ENCODE data around the gene UQCRC1.

UQCRC1 gene

GRCh38 chr3:48571938-48572337 is 37.5 kb downstream of the UQCRC1 start:
- H3K4ac ChIP-seq (ENCODE audit: low read depth in 1 of 2, low read length in 2 of 2) = no peak overlapping the region
- no peak overlapping the region for H3K27ac ChIP-seq (ENCODE audit: low read length, poor library complexity, severe bottlenecking)
- H3K27me3 ChIP-seq (ENCODE audit: control insufficient read depth in 1 of 2, insufficient read depth in 1 of 2, low read length in 2 of 2) = no peaks in the 10 kb centered on the region
- H3K18ac ChIP-seq (ENCODE audit: low read depth in 1 of 2, low read length in 2 of 2) = no peak overlapping the region
- no peak for DNase-seq
- no peak overlapping the region for H4K91ac ChIP-seq (ENCODE audit: low read length)
- H2BK12ac ChIP-seq (ENCODE audit: low read length in 2 of 2) = no peak overlapping the region
- no peak overlapping the region for H2AFZ ChIP-seq (ENCODE audit: low read depth, low read length)
- H3K36me3 ChIP-seq (ENCODE audit: control insufficient read depth in 1 of 2, insufficient read depth in 2 of 2, low read depth in 1 of 2, low read length in 2 of 2) = peaks cover 1 to 100% of the 10 kb centered on the region in 2 experiments
- H3K9me3 ChIP-seq (ENCODE audit: control insufficient read depth, low read length) = no peaks in the 10 kb centered on the region
- WGBS = 92% methylated on average over 12 of the region's 12 CpGs
- H4K8ac ChIP-seq (ENCODE audit: low read length) = no peak overlapping the region
- H2AK5ac ChIP-seq (ENCODE audit: low read length, severe bottlenecking) = no peak overlapping the region
- no peak overlapping the region for H3K4me2 ChIP-seq (ENCODE audit: low read length, poor library complexity, severe bottlenecking)
- no peak overlapping the region for H2BK5ac ChIP-seq (ENCODE audit: low read depth, low read length, poor library complexity, severe bottlenecking)
- no peak overlapping the region for H3K23ac ChIP-seq (ENCODE audit: low read length in 2 of 2)
- no peak overlapping the region for H3K14ac ChIP-seq (ENCODE audit: low read length in 2 of 2)
- H3K9ac ChIP-seq (ENCODE audit: low read length) = no peak overlapping the region
- H2BK15ac ChIP-seq (ENCODE audit: low read depth, poor library complexity, severe bottlenecking) = no peak overlapping the region
- H3K79me1 ChIP-seq (replicated peaks; ENCODE audit: low read length, poor library complexity, severe bottlenecking) = peaks cover 46% of the 10 kb centered on the region
- H2BK120ac ChIP-seq (ENCODE audit: low read depth, low read length) = no peak overlapping the region
- peaks cover 30% of the 10 kb centered on the region for H3K4me1 ChIP-seq (ENCODE audit: control insufficient read depth, insufficient read depth, low read depth, low read length)
- H3K4me3 ChIP-seq (ENCODE audit: insufficient read depth in 1 of 2, low read depth in 1 of 2, low read length in 2 of 2) = no peak overlapping the region

- Histone ChIP-seq H3K9ac (ENCODE audit: low read length) (no peak overlapping the region), H2BK120ac (ENCODE audit: low read depth, low read length) (no peak overlapping the region), H2AK5ac (ENCODE audit: low read length, severe bottlenecking) (no peak overlapping the region), H2AFZ (ENCODE audit: low read depth, low read length) (no peak overlapping the region), H2BK12ac (ENCODE audit: low read length in 2 of 2) (peak overlapping the region in 1 of 2 experiments; percentile 12), H2BK5ac (ENCODE audit: low read depth, low read length, poor library complexity, severe bottlenecking) (no peak overlapping the region), H3K27ac (ENCODE audit: low read length, poor library complexity, severe bottlenecking) (no peak overlapping the region), H3K79me1 (replicated peaks; ENCODE audit: low read length, poor library complexity, severe bottlenecking) (peaks cover 36% of the 10 kb centered on the region), H4K91ac (ENCODE audit: low read length) (peak overlapping the region; percentile 20), H3K4me3 (ENCODE audit: insufficient read depth in 1 of 2, low read depth in 1 of 2, low read length in 2 of 2) (no peak overlapping the region), H3K9me3 (ENCODE audit: control insufficient read depth, low read length) (no peaks in the 10 kb centered on the region), H4K8ac (ENCODE audit: low read length) (no peak overlapping the region), H3K27me3 (ENCODE audit: control insufficient read depth in 1 of 2, insufficient read depth in 1 of 2, low read length in 2 of 2) (no peaks in the 10 kb centered on the region), H3K36me3 (ENCODE audit: control insufficient read depth in 1 of 2, insufficient read depth in 2 of 2, low read depth in 1 of 2, low read length in 2 of 2) (peaks cover 0 to 98% of the 10 kb centered on the region in 2 experiments), H3K18ac (ENCODE audit: low read depth in 1 of 2, low read length in 2 of 2) (no peak overlapping the region), H2BK15ac (ENCODE audit: low read depth, poor library complexity, severe bottlenecking) (no peak overlapping the region), H3K23ac (ENCODE audit: low read length in 2 of 2) (no peak overlapping the region), H3K4me1 (ENCODE audit: control insufficient read depth, insufficient read depth, low read depth, low read length) (peaks cover 45% of the 10 kb centered on the region), H3K14ac (ENCODE audit: low read length in 2 of 2) (no peak overlapping the region), H3K4me2 (ENCODE audit: low read length, poor library complexity, severe bottlenecking) (no peak overlapping the region), H3K4ac (ENCODE audit: low read depth in 1 of 2, low read length in 2 of 2) (no peak overlapping the region)
- 94% methylated on average over 16 of the region's 18 CpGs for WGBS
- no peak for DNase-seq
These were observed 39.5 kb downstream of the UQCRC1 start for GRCh38 chr3:48569808-48570450.

- H3K79me1 ChIP-seq (replicated peaks; ENCODE audit: low read length, poor library complexity, severe bottlenecking) = peaks cover 33% of the 10 kb centered on the region
- no peak overlapping the region for H4K8ac ChIP-seq (ENCODE audit: low read length)
- DNase-seq = no peak
- H3K27ac ChIP-seq (ENCODE audit: low read length, poor library complexity, severe bottlenecking) = no peak overlapping the region
- no peak overlapping the region for H2BK5ac ChIP-seq (ENCODE audit: low read depth, low read length, poor library complexity, severe bottlenecking)
- no peak overlapping the region for H3K23ac ChIP-seq (ENCODE audit: low read length in 2 of 2)
- WGBS = 98% methylated on average over 10 of the region's 10 CpGs
- no peaks in the 10 kb centered on the region for H3K27me3 ChIP-seq (ENCODE audit: control insufficient read depth in 1 of 2, insufficient read depth in 1 of 2, low read length in 2 of 2)
- no peak overlapping the region for H2AFZ ChIP-seq (ENCODE audit: low read depth, low read length)
- no peak overlapping the region for H3K9ac ChIP-seq (ENCODE audit: low read length)
- H3K4me2 ChIP-seq (ENCODE audit: low read length, poor library complexity, severe bottlenecking) = no peak overlapping the region
- no peak overlapping the region for H2BK120ac ChIP-seq (ENCODE audit: low read depth, low read length)
- no peak overlapping the region for H3K18ac ChIP-seq (ENCODE audit: low read depth in 1 of 2, low read length in 2 of 2)
- no peak overlapping the region for H3K4ac ChIP-seq (ENCODE audit: low read depth in 1 of 2, low read length in 2 of 2)
- no peaks in the 10 kb centered on the region for H3K9me3 ChIP-seq (ENCODE audit: control insufficient read depth, low read length)
- no peak overlapping the region for H2BK12ac ChIP-seq (ENCODE audit: low read length in 2 of 2)
- H3K4me1 ChIP-seq (ENCODE audit: control insufficient read depth, insufficient read depth, low read depth, low read length) = peaks cover 49% of the 10 kb centered on the region
- H4K91ac ChIP-seq (ENCODE audit: low read length) = no peak overlapping the region
- no peak overlapping the region for H2BK15ac ChIP-seq (ENCODE audit: low read depth, poor library complexity, severe bottlenecking)
- H3K36me3 ChIP-seq (ENCODE audit: control insufficient read depth in 1 of 2, insufficient read depth in 2 of 2, low read depth in 1 of 2, low read length in 2 of 2) = peaks cover 0 to 98% of the 10 kb centered on the region in 2 experiments
- no peak overlapping the region for H3K4me3 ChIP-seq (ENCODE audit: insufficient read depth in 1 of 2, low read depth in 1 of 2, low read length in 2 of 2)
- H2AK5ac ChIP-seq (ENCODE audit: low read length, severe bottlenecking) = peak overlapping the region; percentile 30
- H3K14ac ChIP-seq (ENCODE audit: low read length in 2 of 2) = no peak overlapping the region
These were observed 40.0 kb downstream of the UQCRC1 start for GRCh38 chr3:48569400-48569799.

DNA sequence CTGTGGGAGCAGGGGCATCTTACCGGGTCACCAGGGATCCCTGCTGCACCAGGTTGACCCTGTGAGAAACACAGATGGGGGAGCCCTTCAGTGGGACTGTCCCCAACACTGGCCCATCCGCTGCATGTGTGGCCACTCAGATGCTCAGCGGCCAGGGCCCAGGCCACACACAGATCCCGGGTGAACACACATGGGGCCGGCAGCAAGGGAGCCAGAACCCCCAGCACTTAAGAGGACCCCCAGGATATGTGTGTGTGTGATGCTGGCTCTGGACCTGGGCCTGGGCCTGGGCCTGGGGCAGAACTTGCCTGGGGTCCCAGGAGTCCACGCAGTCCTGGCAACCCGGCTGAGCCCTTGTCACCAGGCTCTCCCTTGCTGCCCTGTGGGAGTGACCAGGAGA is 41.0 kb downstream of the UQCRC1 start:
- Histone ChIP-seq H2AK5ac (ENCODE audit: low read length, severe bottlenecking) (no peak overlapping the region), H3K9ac (ENCODE audit: low read length) (no peak overlapping the region), H3K4me2 (ENCODE audit: low read length, poor library complexity, severe bottlenecking) (no peak overlapping the region), H3K36me3 (ENCODE audit: control insufficient read depth in 1 of 2, insufficient read depth in 2 of 2, low read depth in 1 of 2, low read length in 2 of 2) (peaks cover 0 to 91% of the 10 kb centered on the region in 2 experiments), H3K4me3 (ENCODE audit: insufficient read depth in 1 of 2, low read depth in 1 of 2, low read length in 2 of 2) (no peak overlapping the region), H3K27ac (ENCODE audit: low read length, poor library complexity, severe bottlenecking) (no peak overlapping the region), H3K4me1 (ENCODE audit: control insufficient read depth, insufficient read depth, low read depth, low read length) (peaks cover 52% of the 10 kb centered on the region), H3K27me3 (ENCODE audit: control insufficient read depth in 1 of 2, insufficient read depth in 1 of 2, low read length in 2 of 2) (no peaks in the 10 kb centered on the region), H4K91ac (ENCODE audit: low read length) (peak overlapping the region; percentile 21), H2BK15ac (ENCODE audit: low read depth, poor library complexity, severe bottlenecking) (no peak overlapping the region), H4K8ac (ENCODE audit: low read length) (no peak overlapping the region), H2BK120ac (ENCODE audit: low read depth, low read length) (no peak overlapping the region), H3K23ac (ENCODE audit: low read length in 2 of 2) (no peak overlapping the region), H2BK5ac (ENCODE audit: low read depth, low read length, poor library complexity, severe bottlenecking) (no peak overlapping the region), H2AFZ (ENCODE audit: low read depth, low read length) (no peak overlapping the region), H3K79me1 (replicated peaks; ENCODE audit: low read length, poor library complexity, severe bottlenecking) (peaks cover 25% of the 10 kb centered on the region), H3K18ac (ENCODE audit: low read depth in 1 of 2, low read length in 2 of 2) (no peak overlapping the region), H2BK12ac (ENCODE audit: low read length in 2 of 2) (no peak overlapping the region), H3K9me3 (ENCODE audit: control insufficient read depth, low read length) (no peaks in the 10 kb centered on the region), H3K4ac (ENCODE audit: low read depth in 1 of 2, low read length in 2 of 2) (no peak overlapping the region), H3K14ac (ENCODE audit: low read length in 2 of 2) (no peak overlapping the region)
- no peak for DNase-seq
- 98% methylated on average over 7 of the region's 7 CpGs for WGBS

Data from mesenchymal stem cell (in vitro differentiated cells and primary cell).